ENCODE data around the gene YTHDF1.

The YTHDF1 gene

DNA sequence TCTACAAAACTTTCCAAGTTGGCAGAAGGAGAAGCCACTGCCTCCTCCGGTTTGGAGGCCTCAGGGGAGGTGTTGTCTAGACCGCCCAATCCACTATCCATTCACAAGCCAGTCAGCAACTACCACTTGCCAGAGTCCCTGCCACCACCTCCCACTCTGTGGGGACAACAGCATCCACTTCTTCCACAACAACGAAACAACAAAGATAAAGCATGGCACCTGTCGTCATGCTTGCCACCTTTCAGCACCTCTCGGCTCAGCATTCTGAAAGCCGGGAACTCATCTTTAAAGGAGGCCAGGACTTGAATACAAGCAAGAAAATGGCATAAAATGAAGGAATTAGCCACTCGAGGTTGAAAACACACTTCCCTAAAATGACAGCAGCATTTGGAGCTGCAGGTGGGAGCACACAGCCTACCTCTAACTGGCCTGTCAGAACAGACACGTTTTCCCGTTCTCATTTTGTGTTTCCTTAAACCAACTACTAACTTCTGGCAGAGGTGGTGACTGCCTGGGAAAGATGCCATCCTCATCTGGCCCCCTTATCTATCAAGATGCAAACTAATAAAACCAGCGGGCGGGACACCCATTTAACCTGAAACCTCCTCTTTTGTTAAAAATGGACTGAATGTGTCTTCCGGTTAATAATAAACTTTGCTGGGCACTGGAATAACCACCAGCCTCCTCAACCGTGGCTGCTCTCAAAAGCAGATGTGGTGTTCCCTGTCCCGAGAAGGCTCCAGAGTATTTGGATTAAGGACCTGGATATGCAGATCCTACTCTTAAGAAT, 21.7 kb downstream of the YTHDF1 start:
- no peak for TF ChIP-seq GATA2 (IDR thresholded peaks at IDR 0.05; ENCODE audit: low read depth, low read length)
- TF ChIP-seq GATA3 (IDR thresholded peaks at IDR 0.05; ENCODE audit: low read depth, low read length) = no peak

DNA sequence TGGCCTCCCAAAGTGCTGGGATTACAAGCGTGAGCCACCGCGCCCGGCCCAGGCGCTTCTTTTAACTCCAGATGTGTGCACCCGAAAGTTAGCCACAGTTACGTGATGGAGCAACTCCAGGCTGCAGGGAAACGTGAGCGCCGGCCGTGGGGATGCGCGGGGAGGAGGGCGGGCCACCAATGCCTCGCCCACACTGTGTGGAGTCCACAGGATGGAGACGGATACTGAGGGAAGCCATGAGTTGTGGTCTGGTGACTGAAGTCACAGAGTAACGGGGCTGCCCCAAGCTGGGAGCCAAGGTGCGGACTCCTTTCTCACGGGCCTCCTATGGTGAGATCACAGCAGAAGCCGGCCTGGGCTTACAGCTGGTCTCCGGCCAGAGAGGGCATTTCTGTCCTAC, 23.2 kb downstream of the YTHDF1 start:
- no peak for TF ChIP-seq GATA3 (IDR thresholded peaks at IDR 0.05; ENCODE audit: low read depth, low read length)
- TF ChIP-seq GATA2 (IDR thresholded peaks at IDR 0.05; ENCODE audit: low read depth, low read length) = no peak

DNA sequence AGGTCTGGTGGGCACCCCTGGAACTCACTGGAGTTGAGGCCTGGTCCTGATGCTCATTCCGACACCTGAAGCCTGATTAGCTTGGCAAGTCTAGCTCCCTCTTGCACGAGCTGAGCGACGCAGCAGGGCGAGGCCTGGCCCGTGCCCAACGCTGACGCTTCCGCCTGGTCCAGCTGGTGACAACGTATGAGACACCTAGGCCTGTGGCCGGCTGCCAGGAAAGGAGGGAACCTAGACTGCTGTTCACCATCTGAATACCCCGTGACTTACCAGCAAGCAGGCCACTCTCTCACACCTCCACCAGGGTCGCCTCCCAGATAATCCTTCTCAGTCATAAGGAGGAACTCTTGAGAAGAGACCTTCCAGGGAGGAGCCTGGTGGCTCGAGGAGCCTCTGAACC, 24.5 kb downstream of the YTHDF1 start:
- no peak for TF ChIP-seq GATA2 (IDR thresholded peaks at IDR 0.05; ENCODE audit: low read depth, low read length)
- no peak for TF ChIP-seq GATA3 (IDR thresholded peaks at IDR 0.05; ENCODE audit: low read depth, low read length)

GRCh38 chr20:63190828-63191227, 25.1 kb downstream of the YTHDF1 start:
- TF ChIP-seq GATA2 (IDR thresholded peaks at IDR 0.05; ENCODE audit: low read depth, low read length) (no peak), GATA3 (IDR thresholded peaks at IDR 0.05; ENCODE audit: low read depth, low read length) (no peak)

- TF ChIP-seq GATA2 (IDR thresholded peaks at IDR 0.05; ENCODE audit: low read depth, low read length) (no peak), GATA3 (IDR thresholded peaks at IDR 0.05; ENCODE audit: low read depth, low read length) (no peak)
Measured at GRCh38 chr20:63189846-63190559, 25.9 kb downstream of the YTHDF1 start.

- TF ChIP-seq GATA2 (IDR thresholded peaks at IDR 0.05; ENCODE audit: low read depth, low read length) (no peak), GATA3 (IDR thresholded peaks at IDR 0.05; ENCODE audit: low read depth, low read length) (no peak)
Measured at GRCh38 chr20:63189322-63189642, 26.6 kb downstream of the YTHDF1 start.

DNA sequence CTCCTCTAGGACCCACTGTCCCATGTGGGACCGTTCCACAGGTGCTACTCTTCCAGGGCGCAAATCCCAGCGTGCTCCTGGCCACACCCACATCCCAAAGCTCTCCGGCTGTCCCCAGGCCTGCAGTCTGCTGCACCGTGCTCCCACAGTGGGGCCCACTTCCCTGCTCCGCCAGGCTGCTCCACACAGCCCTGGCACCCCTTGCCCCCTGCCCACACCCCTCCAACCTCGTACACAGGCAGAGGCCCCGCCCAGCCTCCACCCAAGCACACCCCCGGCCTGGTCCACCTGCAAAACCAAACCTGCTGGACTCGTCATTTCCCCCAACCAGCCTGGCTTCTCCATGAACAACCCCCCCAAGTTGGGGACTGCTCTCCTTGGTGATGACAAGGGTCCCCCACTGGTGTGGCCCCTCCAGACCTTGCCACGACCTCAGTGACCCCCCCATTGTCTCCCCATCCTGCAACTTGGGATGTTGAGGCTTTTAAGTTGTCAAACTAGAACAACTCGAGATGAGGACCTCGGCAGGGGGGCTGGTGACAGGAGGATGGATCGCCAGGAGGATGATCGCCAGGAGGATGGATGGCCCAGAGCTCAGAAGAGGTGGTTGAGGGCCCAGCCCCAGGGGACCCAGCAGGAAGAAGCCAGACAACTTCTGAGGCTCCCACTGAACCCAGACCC, 27.1 kb downstream of the YTHDF1 start:
- TF ChIP-seq GATA2 (IDR thresholded peaks at IDR 0.05; ENCODE audit: low read depth, low read length) = no peak
- no peak for TF ChIP-seq GATA3 (IDR thresholded peaks at IDR 0.05; ENCODE audit: low read depth, low read length)

- TF ChIP-seq GATA3 (IDR thresholded peaks at IDR 0.05; ENCODE audit: low read depth, low read length) (no peak), GATA2 (IDR thresholded peaks at IDR 0.05; ENCODE audit: low read depth, low read length) (no peak)
Measured at GRCh38 chr20:63188159-63188442, 27.8 kb downstream of the YTHDF1 start.

DNA sequence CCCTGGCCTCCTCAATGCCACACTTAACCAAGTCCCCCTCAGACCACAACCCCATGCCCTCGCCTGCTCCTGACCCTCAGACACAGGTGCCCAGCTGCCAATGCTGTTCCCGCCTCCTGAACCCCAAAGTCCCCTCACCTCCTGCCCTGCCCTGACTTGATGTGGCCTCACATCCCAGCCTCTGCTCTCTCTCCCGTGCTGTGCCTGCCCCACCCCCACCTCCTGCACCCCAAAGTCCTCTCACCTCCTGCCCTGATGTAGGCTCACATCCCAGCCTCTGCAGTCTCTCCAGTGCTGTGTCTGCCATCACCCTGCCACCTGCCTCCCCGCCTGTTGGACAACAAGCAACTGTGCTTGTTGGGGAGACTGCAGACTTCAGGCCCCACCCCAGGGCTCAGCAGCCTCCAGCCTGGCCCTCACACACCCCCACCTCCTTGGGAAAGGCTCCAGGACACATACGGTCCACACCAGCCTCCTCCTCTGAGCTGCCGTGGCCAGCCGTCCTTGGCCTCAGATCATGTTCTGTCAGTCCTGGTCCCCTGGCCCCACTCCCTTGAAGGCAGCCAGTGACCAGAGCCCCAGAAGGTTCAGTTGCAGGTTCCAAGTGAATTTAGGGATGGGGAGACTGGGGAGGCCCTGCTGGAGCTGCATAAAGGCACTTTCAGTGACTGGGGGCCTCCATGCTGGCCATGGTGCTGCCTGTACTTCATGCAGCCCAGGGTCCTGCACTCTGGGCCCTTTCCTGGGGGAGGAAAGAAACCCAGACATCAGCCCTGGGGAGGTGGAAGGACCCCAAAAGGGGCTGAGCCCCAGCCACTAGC, 28.4 kb downstream of the YTHDF1 start:
- no peak for TF ChIP-seq GATA3 (IDR thresholded peaks at IDR 0.05; ENCODE audit: low read depth, low read length)
- no peak for TF ChIP-seq GATA2 (IDR thresholded peaks at IDR 0.05; ENCODE audit: low read depth, low read length)

DNA sequence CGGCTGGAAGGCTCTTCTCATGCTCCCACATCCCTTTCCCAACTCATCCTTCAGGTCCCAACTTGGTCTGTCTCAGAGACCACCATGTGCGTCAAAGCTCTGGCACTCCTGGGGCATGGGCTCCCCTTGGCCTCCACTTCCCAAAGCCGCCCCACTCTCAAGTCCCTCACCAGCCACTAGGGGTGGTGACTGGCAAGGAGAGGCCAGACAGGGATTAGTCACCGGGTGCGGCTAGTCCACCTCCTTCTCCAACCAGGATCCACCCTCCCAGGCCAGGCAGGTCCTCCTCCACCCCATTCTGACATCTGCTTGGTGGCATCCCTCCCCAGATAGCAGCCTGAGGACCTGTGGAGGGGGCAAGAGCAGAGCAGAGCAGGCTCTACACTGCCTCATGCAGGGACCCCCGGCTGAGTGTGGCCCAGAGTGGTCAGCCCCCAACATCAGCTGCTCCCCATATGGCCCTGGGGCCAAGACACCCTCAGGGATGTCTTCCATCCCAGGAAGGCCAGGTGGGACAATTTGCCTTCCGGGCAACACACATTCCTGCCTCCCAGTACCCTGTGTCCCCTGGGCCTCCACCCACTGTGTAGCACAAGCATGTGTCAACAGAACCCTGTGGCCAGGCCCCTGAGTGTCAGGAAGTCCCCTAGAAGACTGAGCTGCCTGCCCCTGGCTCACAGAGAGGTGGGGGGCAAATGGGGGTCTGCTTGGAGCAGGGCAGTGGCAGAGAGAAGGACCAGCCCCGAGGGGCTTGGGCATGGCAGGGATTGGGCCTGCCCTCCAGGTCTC, 29.2 kb downstream of the YTHDF1 start:
- no peak for TF ChIP-seq GATA3 (IDR thresholded peaks at IDR 0.05; ENCODE audit: low read depth, low read length)
- no peak for TF ChIP-seq GATA2 (IDR thresholded peaks at IDR 0.05; ENCODE audit: low read depth, low read length)

- TF ChIP-seq GATA2 (IDR thresholded peaks at IDR 0.05; ENCODE audit: low read depth, low read length) (no peak), GATA3 (IDR thresholded peaks at IDR 0.05; ENCODE audit: low read depth, low read length) (no peak)
Measured at GRCh38 chr20:63186084-63186483, 29.8 kb downstream of the YTHDF1 start.

DNA sequence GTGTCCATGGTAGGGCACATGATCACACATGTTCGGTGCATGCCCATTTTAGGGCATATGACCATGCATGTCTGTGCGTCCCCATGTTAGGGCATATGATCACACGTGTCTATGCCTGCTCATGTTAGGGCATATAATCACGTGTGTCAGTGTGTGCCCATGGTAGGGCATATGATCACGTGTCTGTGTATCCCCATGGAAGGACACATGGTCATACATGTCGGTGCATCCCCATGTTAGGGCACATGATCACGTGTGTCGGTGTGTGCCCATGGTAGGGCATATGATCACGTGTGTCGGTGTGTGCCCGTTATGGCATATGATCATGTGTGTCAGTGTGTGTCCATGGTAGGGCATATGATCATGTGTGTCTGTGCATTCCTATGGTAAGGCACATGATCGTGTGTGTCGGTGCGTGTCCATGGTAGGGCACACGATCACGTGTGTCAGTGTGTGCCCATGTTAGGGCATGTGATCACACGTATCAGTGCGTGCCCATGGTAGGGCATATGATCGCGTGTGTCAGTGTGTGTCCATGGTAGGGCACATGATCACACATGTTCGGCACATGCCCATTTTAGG, 30.6 kb downstream of the YTHDF1 start:
- TF ChIP-seq GATA2 (IDR thresholded peaks at IDR 0.05; ENCODE audit: low read depth, low read length) (no peak), GATA3 (IDR thresholded peaks at IDR 0.05; ENCODE audit: low read depth, low read length) (no peak)
